OCI-LY3 (cell line): Measurements from ENCODE around the gene EDA.

ENCODE experiments used
- CTCF ChIP-seq: fragments of 200-600, 300-600 bp; sonication (generic); IDR thresholded peaks from 2 replicates; pipeline ENCODE4 v1.5.1; 2014; ENCODE audit warnings: antibody characterized with exemption, low read length, low read depth
- EZH2phosphoT487 ChIP-seq: fragments of 200-600 bp; shearing (Covaris generic); IDR thresholded peaks from 2 replicates; pipeline ENCODE4 v1.6.1; 2018; ENCODE audit warnings: antibody characterized with exemption, mixed run types, low read depth

DNA sequence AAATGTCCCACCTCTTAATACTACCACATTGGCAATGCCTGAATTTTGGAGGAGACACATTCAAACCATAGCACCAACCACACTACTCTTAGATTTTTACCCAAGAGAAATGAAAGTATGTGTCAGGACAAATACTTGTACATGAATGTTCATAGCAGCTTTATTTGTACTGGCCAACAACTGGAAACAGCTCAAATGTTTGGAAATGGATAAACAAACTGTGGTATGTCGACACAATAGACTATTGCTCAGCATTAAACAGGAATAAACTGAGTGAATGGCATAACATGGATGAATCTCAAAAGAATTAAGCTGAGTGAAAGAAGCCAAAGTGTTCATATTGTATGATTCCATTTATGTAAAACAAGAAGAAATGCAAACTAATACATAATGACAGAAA is 18.5 kb upstream of the EDA start:
- TF ChIP-seq EZH2phosphoT487: no peak
- TF ChIP-seq CTCF: no peak
